ENCODE measurements around the gene IFNL3.

Gene IFNL3

DNA sequence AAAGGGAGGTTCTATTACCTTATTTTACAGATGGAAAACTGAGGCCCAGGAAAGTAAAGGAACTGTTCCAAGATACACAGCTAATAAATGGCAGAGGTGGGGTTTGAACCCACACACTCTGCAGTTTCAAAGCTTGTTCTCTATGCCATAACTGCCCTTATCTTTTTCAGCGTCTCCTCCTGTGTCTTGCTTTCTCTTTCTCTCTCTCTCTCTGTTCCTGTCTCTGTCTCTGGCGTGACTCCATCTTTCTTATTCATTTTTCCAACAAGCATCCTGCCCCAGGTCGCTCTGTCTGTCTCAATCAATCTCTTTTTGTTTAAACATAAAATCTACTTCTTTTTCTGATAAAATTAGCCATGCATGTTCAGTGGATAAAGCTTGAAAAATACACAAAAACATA lies 7.0 kb upstream of the IFNL3 start:
- Histone ChIP-seq H3K9me3 (ENCODE audit: insufficient read depth, low read length) (no peaks in the 10 kb centered on the region), H3K9ac (ENCODE audit: low read length) (no peak overlapping the region), H3K4me1 (ENCODE audit: low read length) (no peaks in the 10 kb centered on the region), H3K36me3 (replicated peaks; ENCODE audit: low read depth, low read length) (no peaks in the 10 kb centered on the region), H3K4me2 (ENCODE audit: low read length) (no peak overlapping the region), H3K27me3 (ENCODE audit: low read depth, low read length) (no peaks in the 10 kb centered on the region; the same call in 1 of the 2 replicates), H3K4me3 (ENCODE audit: low read length) (no peak overlapping the region), H2AFZ (ENCODE audit: low read depth, low read length) (no peak overlapping the region), H3K79me2 (ENCODE audit: low read length) (no peaks in the 10 kb centered on the region), H3K27ac (ENCODE audit: low read length) (no peak overlapping the region), H4K20me1 (ENCODE audit: insufficient read depth, low read length) (no peaks in the 10 kb centered on the region)
- TF ChIP-seq, protein P1, sequence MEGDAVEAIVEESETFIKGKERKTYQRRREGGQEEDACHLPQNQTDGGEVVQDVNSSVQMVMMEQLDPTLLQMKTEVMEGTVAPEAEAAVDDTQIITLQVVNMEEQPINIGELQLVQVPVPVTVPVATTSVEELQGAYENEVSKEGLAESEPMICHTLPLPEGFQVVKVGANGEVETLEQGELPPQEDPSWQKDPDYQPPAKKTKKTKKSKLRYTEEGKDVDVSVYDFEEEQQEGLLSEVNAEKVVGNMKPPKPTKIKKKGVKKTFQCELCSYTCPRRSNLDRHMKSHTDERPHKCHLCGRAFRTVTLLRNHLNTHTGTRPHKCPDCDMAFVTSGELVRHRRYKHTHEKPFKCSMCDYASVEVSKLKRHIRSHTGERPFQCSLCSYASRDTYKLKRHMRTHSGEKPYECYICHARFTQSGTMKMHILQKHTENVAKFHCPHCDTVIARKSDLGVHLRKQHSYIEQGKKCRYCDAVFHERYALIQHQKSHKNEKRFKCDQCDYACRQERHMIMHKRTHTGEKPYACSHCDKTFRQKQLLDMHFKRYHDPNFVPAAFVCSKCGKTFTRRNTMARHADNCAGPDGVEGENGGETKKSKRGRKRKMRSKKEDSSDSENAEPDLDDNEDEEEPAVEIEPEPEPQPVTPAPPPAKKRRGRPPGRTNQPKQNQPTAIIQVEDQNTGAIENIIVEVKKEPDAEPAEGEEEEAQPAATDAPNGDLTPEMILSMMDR (IDR thresholded peaks at IDR 0.05; ENCODE audit: low read depth, low read length): no peak
- no peak for TF ChIP-seq EZH2phosphoT487 (IDR thresholded peaks at IDR 0.05; ENCODE audit: low read depth)

- Histone ChIP-seq H3K27me3 (ENCODE audit: low read depth, low read length) (no peaks in the 10 kb centered on the region), H3K4me3 (ENCODE audit: low read length) (no peak overlapping the region), H3K4me2 (ENCODE audit: low read length) (no peak overlapping the region), H3K9me3 (ENCODE audit: insufficient read depth, low read length) (no peaks in the 10 kb centered on the region), H2AFZ (ENCODE audit: low read depth, low read length) (no peak overlapping the region), H3K79me2 (ENCODE audit: low read length) (no peaks in the 10 kb centered on the region), H3K4me1 (ENCODE audit: low read length) (no peaks in the 10 kb centered on the region), H4K20me1 (ENCODE audit: insufficient read depth, low read length) (no peaks in the 10 kb centered on the region), H3K27ac (ENCODE audit: low read length) (no peak overlapping the region), H3K9ac (ENCODE audit: low read length) (no peak overlapping the region), H3K36me3 (replicated peaks; ENCODE audit: low read depth, low read length) (no peaks in the 10 kb centered on the region)
- TF ChIP-seq, protein P1 (IDR thresholded peaks at IDR 0.05; ENCODE audit: low read depth, low read length): no peak
- TF ChIP-seq EZH2phosphoT487 (IDR thresholded peaks at IDR 0.05; ENCODE audit: low read depth): no peak
These were observed 6.3 kb upstream of the IFNL3 start for GRCh38 chr19:39251081-39251480.

GRCh38 chr19:39248806-39249205 lies 4.0 kb upstream of the IFNL3 start, which contains the start of gene IFNL4:
Gene IFNL4, minus strand, starts transcription at chr19:39248856.
- no peaks in the 10 kb centered on the region for H3K27me3 ChIP-seq (ENCODE audit: low read depth, low read length)
- H2AFZ ChIP-seq (ENCODE audit: low read depth, low read length): no peak within 1 kb of the TSS
- no peak within 1 kb of the TSS for H3K4me3 ChIP-seq (ENCODE audit: low read length)
- no peaks in the 10 kb centered on the region for H3K9me3 ChIP-seq (ENCODE audit: insufficient read depth, low read length)
- no peaks in the 10 kb centered on the region for H4K20me1 ChIP-seq (ENCODE audit: insufficient read depth, low read length)
- no peak for TF ChIP-seq EZH2phosphoT487 (IDR thresholded peaks at IDR 0.05; ENCODE audit: low read depth)
- TF ChIP-seq, protein P1 (IDR thresholded peaks at IDR 0.05; ENCODE audit: low read depth, low read length): no peak
- no peaks in the 10 kb centered on the region for H3K36me3 ChIP-seq (replicated peaks; ENCODE audit: low read depth, low read length)
- no peaks in the 10 kb centered on the region for H3K4me1 ChIP-seq (ENCODE audit: low read length)
- H3K27ac ChIP-seq (ENCODE audit: low read length): no peak within 1 kb of the TSS
- H3K79me2 ChIP-seq (ENCODE audit: low read length): no peaks in the 10 kb centered on the region
- H3K9ac ChIP-seq (ENCODE audit: low read length): no peak within 1 kb of the TSS
- H3K4me2 ChIP-seq (ENCODE audit: low read length): no peak within 1 kb of the TSS

DNA sequence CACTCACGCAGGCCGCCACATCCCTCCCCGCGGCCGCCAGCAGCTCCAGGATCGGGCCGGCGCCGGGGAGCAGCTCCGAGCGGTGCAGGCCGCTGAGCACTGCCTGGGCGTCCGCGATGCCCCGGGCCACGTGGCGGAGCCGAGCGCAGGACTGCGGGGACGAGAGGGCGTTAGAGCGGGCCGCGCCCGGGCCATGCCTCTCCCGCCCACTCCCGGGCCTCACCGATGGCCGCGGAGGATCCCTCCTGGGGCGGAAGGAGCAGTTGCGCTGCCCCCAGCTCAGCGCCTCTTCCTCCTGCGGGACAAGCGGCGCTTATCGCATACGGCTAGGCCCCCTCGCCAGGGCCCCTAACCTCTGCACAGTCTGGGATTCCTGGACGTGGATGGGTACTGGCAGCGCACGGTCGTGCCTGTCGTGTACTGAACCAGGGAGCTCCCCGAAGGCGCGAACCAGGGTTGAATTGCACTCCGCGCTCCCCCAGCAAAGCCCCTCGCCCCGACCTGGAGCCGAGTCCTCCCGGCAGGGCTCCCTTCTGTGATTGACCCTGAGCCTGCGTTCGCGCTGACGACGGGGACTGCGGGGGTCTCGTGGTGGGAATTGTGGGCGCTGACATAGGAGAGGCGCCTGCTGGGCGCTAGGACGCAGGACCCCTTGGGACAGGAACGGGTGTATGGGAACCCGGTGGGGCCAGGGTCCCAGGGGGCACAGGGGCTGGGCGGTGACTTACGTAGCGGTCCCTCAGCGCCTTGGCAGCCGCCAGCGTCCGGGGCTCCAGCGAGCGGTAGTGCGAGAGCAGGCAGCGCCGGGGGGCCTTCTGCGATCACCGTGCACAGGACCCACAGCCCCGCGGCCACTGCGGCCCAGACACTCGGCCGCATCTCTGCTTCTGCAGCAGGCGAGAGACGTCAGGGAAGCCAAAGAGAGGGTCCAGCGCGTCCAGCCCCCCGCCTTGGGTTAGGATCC lies 3.2 kb upstream of the IFNL3 start:
- TF ChIP-seq, protein P1 (IDR thresholded peaks at IDR 0.05; ENCODE audit: low read depth, low read length): no peak
- no peak for TF ChIP-seq EZH2phosphoT487 (IDR thresholded peaks at IDR 0.05; ENCODE audit: low read depth)
- no peaks in the 10 kb centered on the region for H3K9me3 ChIP-seq (ENCODE audit: insufficient read depth, low read length)
- H3K4me3 ChIP-seq (ENCODE audit: low read length): no peak overlapping the region

More for the DNA sequence above, 3.2 kb upstream of the IFNL3 start:
- Histone ChIP-seq H4K20me1 (ENCODE audit: insufficient read depth, low read length) (no peaks in the 10 kb centered on the region), H2AFZ (ENCODE audit: low read depth, low read length) (no peak overlapping the region), H3K79me2 (ENCODE audit: low read length) (no peaks in the 10 kb centered on the region), H3K9ac (ENCODE audit: low read length) (no peak overlapping the region), H3K27ac (ENCODE audit: low read length) (no peak overlapping the region), H3K36me3 (replicated peaks; ENCODE audit: low read depth, low read length) (no peaks in the 10 kb centered on the region), H3K4me1 (ENCODE audit: low read length) (no peaks in the 10 kb centered on the region), H3K27me3 (ENCODE audit: low read depth, low read length) (no peaks in the 10 kb centered on the region), H3K4me2 (ENCODE audit: low read length) (no peak overlapping the region)

All from OCI-LY3 (cell line).